Esophagus squamous epithelium (tissue), 4 donors: ENCODE results near the gene KRT4.

Experiments used
- POLR2A ChIP-seq, 4 donors: fragments of 450-650 bp; IDR thresholded peaks; one replicate each; pipeline ENCODE4 v1.6.1; 2017; ENCODE audit warnings: antibody characterized with exemption in 4 of 4, mild to moderate bottlenecking in 4 of 4, moderate library complexity in 3 of 4
- TF ChIP-seq, protein P1 (sequence below), 6 experiments: fragments of 450-650 bp in 4 of 6; fragments of 200-600 bp in 2 of 6; sonication (generic) in 2 of 6; IDR thresholded peaks; one replicate each; pipeline ENCODE4 v1.5.1; 2016 to 2019; ENCODE audit warnings: antibody characterized with exemption in 6 of 6, mild to moderate bottlenecking in 4 of 6, moderate library complexity in 4 of 6

DNA sequence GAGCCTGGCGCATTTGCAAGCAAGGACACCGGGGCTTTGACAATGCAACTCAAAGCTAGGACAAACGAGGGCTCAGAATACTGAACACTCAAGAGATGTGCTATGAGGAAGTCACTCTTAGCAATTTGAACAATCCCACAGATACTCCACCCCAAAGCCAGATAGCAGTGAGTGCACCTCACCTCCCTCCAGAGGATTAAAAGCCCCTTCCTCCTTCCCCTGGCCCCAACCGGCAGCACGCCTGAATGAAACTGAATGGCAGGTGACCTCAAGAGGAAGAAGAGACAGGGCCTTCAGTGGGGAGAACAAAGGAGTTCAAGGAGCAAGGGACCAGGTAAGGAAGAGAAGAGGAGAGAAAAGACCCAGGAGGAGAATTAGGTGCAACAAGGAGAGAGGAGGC is 36.8 kb upstream of the KRT4 start:
- TF ChIP-seq, protein P1, sequence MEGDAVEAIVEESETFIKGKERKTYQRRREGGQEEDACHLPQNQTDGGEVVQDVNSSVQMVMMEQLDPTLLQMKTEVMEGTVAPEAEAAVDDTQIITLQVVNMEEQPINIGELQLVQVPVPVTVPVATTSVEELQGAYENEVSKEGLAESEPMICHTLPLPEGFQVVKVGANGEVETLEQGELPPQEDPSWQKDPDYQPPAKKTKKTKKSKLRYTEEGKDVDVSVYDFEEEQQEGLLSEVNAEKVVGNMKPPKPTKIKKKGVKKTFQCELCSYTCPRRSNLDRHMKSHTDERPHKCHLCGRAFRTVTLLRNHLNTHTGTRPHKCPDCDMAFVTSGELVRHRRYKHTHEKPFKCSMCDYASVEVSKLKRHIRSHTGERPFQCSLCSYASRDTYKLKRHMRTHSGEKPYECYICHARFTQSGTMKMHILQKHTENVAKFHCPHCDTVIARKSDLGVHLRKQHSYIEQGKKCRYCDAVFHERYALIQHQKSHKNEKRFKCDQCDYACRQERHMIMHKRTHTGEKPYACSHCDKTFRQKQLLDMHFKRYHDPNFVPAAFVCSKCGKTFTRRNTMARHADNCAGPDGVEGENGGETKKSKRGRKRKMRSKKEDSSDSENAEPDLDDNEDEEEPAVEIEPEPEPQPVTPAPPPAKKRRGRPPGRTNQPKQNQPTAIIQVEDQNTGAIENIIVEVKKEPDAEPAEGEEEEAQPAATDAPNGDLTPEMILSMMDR (IDR thresholded peaks at IDR 0.05): no peak
- TF ChIP-seq POLR2A (IDR thresholded peaks at IDR 0.05): no peak
